GM12874 (cell line): ENCODE measurements around the gene APEH.

Experiments
- CTCF ChIP-seq: IDR thresholded peaks from 2 replicates; pipeline ENCODE4 v1.5.1; 2011; ENCODE audit warnings: low read depth, mild to moderate bottlenecking, control low read depth, low read length, moderate library complexity; ENCODE audit not compliant: insufficient read depth

APEH gene

DNA sequence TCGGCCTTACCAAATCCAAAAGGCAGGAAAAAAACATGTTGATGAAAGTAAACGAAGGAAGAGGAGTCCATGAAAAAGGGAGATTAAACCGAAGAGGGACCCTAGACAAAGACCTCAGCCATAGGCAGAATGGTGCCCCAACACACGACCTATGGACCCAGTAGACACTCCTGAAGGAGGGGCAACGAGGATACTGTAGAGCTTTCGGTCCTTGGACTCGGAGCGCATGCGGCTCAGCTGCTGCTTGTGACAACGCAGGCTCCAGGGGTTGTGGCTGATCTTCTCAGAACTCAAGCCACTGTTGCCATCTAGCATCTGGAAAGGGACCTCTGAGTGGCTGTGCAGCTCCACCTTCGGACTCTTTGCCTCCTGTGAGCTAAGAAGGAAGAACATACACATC lies 58.4 kb downstream of the APEH start:
- TF ChIP-seq CTCF: no peak

- no peak for TF ChIP-seq CTCF
Observed at GRCh38 chr3:49733551-49733950, 59.4 kb downstream of the APEH start.
